Coronary artery (tissue), 2 donors: ENCODE data around the gene FAM149A.

Experiments
- DNase-seq: peaks from one replicate; pipeline ENCODE4 v3.0.0-alpha.2; 2017; ENCODE audit warnings: low spot score
- H3K27ac ChIP-seq, 2 donors: fragments of 200-600 bp; sonication (generic); one replicate each; pipeline ENCODE4 v1.5.1; 2016 to 2019
- H3K4me3 ChIP-seq: fragments of 200-600 bp; sonication (generic); 2 replicates; pipeline ENCODE4 v1.5.1; 2016; ENCODE audit warnings: mild to moderate bottlenecking, moderate library complexity
- CTCF ChIP-seq: fragments of 200-600 bp; sonication (generic); IDR thresholded peaks from one replicate; pipeline ENCODE4 v1.5.1; 2019; ENCODE audit warnings: antibody characterized with exemption

FAM149A gene

GRCh38 chr4:186144946-186145569 lies 40.6 kb downstream of the FAM149A start:
- H3K4me3 ChIP-seq: peak overlapping the region; percentile 77
- H3K27ac ChIP-seq: peak overlapping the region; percentile 86 to 93
- peak; percentile 90 for DNase-seq
- no peak for TF ChIP-seq CTCF

- TF ChIP-seq CTCF: no peak
- no peak overlapping the region for H3K4me3 ChIP-seq
- no peak overlapping the region for H3K27ac ChIP-seq
- DNase-seq: no peak
These were observed 42.0 kb downstream of the FAM149A start for GRCh38 chr4:186146458-186146857.

- Histone ChIP-seq H3K4me3 (no peak overlapping the region), H3K27ac (no peak overlapping the region)
- DNase-seq: no peak
- TF ChIP-seq CTCF: no peak
These were observed 44.0 kb downstream of the FAM149A start for GRCh38 chr4:186148336-186148975.

GRCh38 chr4:186149872-186150271 lies 45.4 kb downstream of the FAM149A start:
- TF ChIP-seq CTCF: no peak
- peak; percentile 85 for DNase-seq
- H3K27ac ChIP-seq: peak overlapping the region; percentile 23 to 62
- peak overlapping the region; percentile 55 for H3K4me3 ChIP-seq

- TF ChIP-seq CTCF: no peak
- Histone ChIP-seq H3K4me3 (no peak overlapping the region), H3K27ac (no peak overlapping the region)
- DNase-seq: no peak
These were observed 46.4 kb downstream of the FAM149A start for GRCh38 chr4:186150926-186151325.

- H3K27ac ChIP-seq: no peak overlapping the region
- DNase-seq: no peak
- no peak for TF ChIP-seq CTCF
- H3K4me3 ChIP-seq: no peak overlapping the region
These were observed 47.0 kb downstream of the FAM149A start for GRCh38 chr4:186151499-186151898.
